ENCODE results near the gene GGA3. TPM values are rescaled to one million over a fixed set of nuclear protein-coding genes. Genes with fewer than 3 reads are reported as not detected.

The GGA3 gene
- 22.7 to 29.3 TPM (median 27.7 TPM) in 5 replicates for total RNA-seq (2022; extraction: Qiagen RNA extraction; ENCODE audit: low read depth)

GRCh38 chr17:75261336-75262111 lies at the start of gene GGA3, which contains the start of gene MRPS7:
GGA3 (minus strand) TSS chr17:75261606; CDS start chr17:75261587, 19 bp downstream.
MRPS7 (plus strand) TSS chr17:75261879; CDS start chr17:75261901, 22 bp downstream.

GRCh38 chr17:75289115-75289831 lies 27.9 kb upstream of the GGA3 start, which contains the start of gene SLC25A19:
SLC25A19 (minus strand) TSS chr17:75289433; CDS start chr17:75286764, 2,669 bp downstream.

GRCh38 chr17:75270966-75271232 lies 9.5 kb upstream of the GGA3 start, which contains the start of gene MIF4GD:
MIF4GD (minus strand) TSS chr17:75271231; CDS start chr17:75270195, 1,036 bp downstream.

GRCh38 chr17:75205037-75205792 lies 56.2 kb downstream of the GGA3 start, which contains the start of gene NUP85:
NUP85 (plus strand) TSS chr17:75205679; CDS start chr17:75205762, 83 bp downstream.

Other genes with a start within 250 kb of the GGA3 start
- gene MRPL58, start 248.9 kb downstream of the GGA3 start, total RNA-seq (2022; extraction: Qiagen RNA extraction; ENCODE audit: low read depth) = 76.3 to 88.4 TPM (median 82.0 TPM) in 5 replicates
- 461 to 594 TPM (median 516 TPM) in 5 replicates for gene ATP5PD, start 214.6 kb downstream of the GGA3 start, total RNA-seq (2022; extraction: Qiagen RNA extraction; ENCODE audit: low read depth)
- gene KCTD2, start 214.4 kb downstream of the GGA3 start, total RNA-seq (2022; extraction: Qiagen RNA extraction; ENCODE audit: low read depth) = 28.0 to 30.8 TPM (median 29.8 TPM) in 5 replicates
- gene SLC16A5, start 173.7 kb downstream of the GGA3 start, total RNA-seq (2022; extraction: Qiagen RNA extraction; ENCODE audit: low read depth) = 22.1 to 37.5 TPM (median 30.9 TPM) in 5 replicates
- gene ARMC7, start 151.6 kb downstream of the GGA3 start, total RNA-seq (2022; extraction: Qiagen RNA extraction; ENCODE audit: low read depth) = 17.1 to 22.7 TPM (median 18.6 TPM) in 5 replicates
- 82.9 to 136 TPM (median 131 TPM) in 5 replicates for gene NT5C, start 129.9 kb downstream of the GGA3 start, total RNA-seq (2022; extraction: Qiagen RNA extraction; ENCODE audit: low read depth)
- gene JPT1, start 107.1 kb downstream of the GGA3 start, total RNA-seq (2022; extraction: Qiagen RNA extraction; ENCODE audit: low read depth) = 699 to 981 TPM (median 832 TPM) in 5 replicates
- 369 to 399 TPM (median 390 TPM) in 5 replicates for gene SUMO2, start 78.6 kb downstream of the GGA3 start, total RNA-seq (2022; extraction: Qiagen RNA extraction; ENCODE audit: low read depth)
- gene NUP85, start 55.9 kb downstream of the GGA3 start, total RNA-seq (2022; extraction: Qiagen RNA extraction; ENCODE audit: low read depth) = 84.5 to 125 TPM (median 100 TPM) in 5 replicates
- gene MRPS7, start 273 bp upstream of the GGA3 start, total RNA-seq (2022; extraction: Qiagen RNA extraction; ENCODE audit: low read depth) = 143 to 203 TPM (median 172 TPM) in 5 replicates
- 32.8 to 37.8 TPM (median 37.2 TPM) in 5 replicates for gene MIF4GD, start 9.6 kb upstream of the GGA3 start, total RNA-seq (2022; extraction: Qiagen RNA extraction; ENCODE audit: low read depth)
- gene SLC25A19, start 27.8 kb upstream of the GGA3 start, total RNA-seq (2022; extraction: Qiagen RNA extraction; ENCODE audit: low read depth) = 18.2 to 25.0 TPM (median 21.2 TPM) in 5 replicates
- gene GRB2, start 144.1 kb upstream of the GGA3 start, total RNA-seq (2022; extraction: Qiagen RNA extraction; ENCODE audit: low read depth) = 97.4 to 132 TPM (median 98.2 TPM) in 5 replicates
- gene TMEM94, start 195.0 kb upstream of the GGA3 start, total RNA-seq (2022; extraction: Qiagen RNA extraction; ENCODE audit: low read depth) = 35.5 to 49.1 TPM (median 43.1 TPM) in 5 replicates

Data from A549 treated with RU486 at 1 μM for 4 hours (cell line).